ENCODE measurements around the gene NPY4R. TPM values are rescaled to one million over a fixed set of nuclear protein-coding genes. Genes with fewer than 3 reads are reported as not detected.
"Not testable (repeated sequence)": the region's sequence is repeated elsewhere in the genome, so short reads cannot be mapped to it uniquely, and the experiment has no call there.

NPY4R gene
- polyA plus RNA-seq, 1 donor from 2014 or later = not detected

- TF ChIP-seq RAD21 (conservative IDR thresholded peaks at IDR 0.05) = no peak
- no peak for TF ChIP-seq EZH2 (IDR thresholded peaks at IDR 0.05; ENCODE audit: borderline replicate concordance, insufficient read depth, low read length, poor library complexity, severe bottlenecking)
- TF ChIP-seq SMC3 (conservative IDR thresholded peaks at IDR 0.05; ENCODE audit: poor library complexity) = no peak
- no peak for TF ChIP-seq EP300 (conservative IDR thresholded peaks at IDR 0.05; ENCODE audit: poor library complexity, severe bottlenecking)
- TF ChIP-seq REST (IDR thresholded peaks at IDR 0.05; ENCODE audit: borderline replicate concordance) = no peak
- no peak for TF ChIP-seq CTCF (IDR thresholded peaks at IDR 0.05; ENCODE audit: poor library complexity, severe bottlenecking)
- TF ChIP-seq POLR2AphosphoS5 (IDR thresholded peaks at IDR 0.05) = no peak
- no peak for TF ChIP-seq MXI1 (conservative IDR thresholded peaks at IDR 0.05; ENCODE audit: poor library complexity, severe bottlenecking)
- TF ChIP-seq TAF1 (IDR thresholded peaks at IDR 0.05; ENCODE audit: low read depth) = no peak
- H3K27ac ChIP-seq (ENCODE audit: low read length) = no peak overlapping the region
- H3K36me3 ChIP-seq (ENCODE audit: insufficient read depth, low read length) = no peaks in the 10 kb centered on the region
- no peaks in the 10 kb centered on the region for H3F3A ChIP-seq (ENCODE audit: insufficient read depth, low read length, poor library complexity, severe bottlenecking)
- no peak overlapping the region for H3K9ac ChIP-seq (ENCODE audit: low read length)
- H2AFZ ChIP-seq (ENCODE audit: low read depth, low read length) = no peak overlapping the region
- H3K4me2 ChIP-seq (ENCODE audit: low read length) = no peak overlapping the region
- H3K4me3 ChIP-seq (ENCODE audit: low read length) = no peak overlapping the region
- H3K9me3 ChIP-seq (ENCODE audit: low read length) = no peaks in the 10 kb centered on the region
- H3K9me2 ChIP-seq (ENCODE audit: insufficient read depth, low read length) = no peaks in the 10 kb centered on the region
- no peaks in the 10 kb centered on the region for H3K79me2 ChIP-seq (replicated peaks; ENCODE audit: insufficient read depth, low read length)
- no peaks in the 10 kb centered on the region for H3K27me3 ChIP-seq (ENCODE audit: insufficient read depth, low read depth, low read length)
- no peaks in the 10 kb centered on the region for H4K20me1 ChIP-seq (ENCODE audit: insufficient read depth)
Observed at GRCh38 chr10:46514899-46515298, 49.1 kb upstream of the NPY4R start.

- Histone ChIP-seq H3K27me3 (ENCODE audit: insufficient read depth, low read depth, low read length) (no peaks in the 10 kb centered on the region), H3K9me2 (ENCODE audit: insufficient read depth, low read length) (no peaks in the 10 kb centered on the region), H3K9me3 (ENCODE audit: low read length) (no peaks in the 10 kb centered on the region), H3K4me3 (ENCODE audit: low read length) (no peak overlapping the region), H3K79me2 (replicated peaks; ENCODE audit: insufficient read depth, low read length) (no peaks in the 10 kb centered on the region), H2AFZ (ENCODE audit: low read depth, low read length) (no peak overlapping the region), H3K36me3 (ENCODE audit: insufficient read depth, low read length) (no peaks in the 10 kb centered on the region), H3K27ac (ENCODE audit: low read length) (no peak overlapping the region), H3K9ac (ENCODE audit: low read length) (no peak overlapping the region), H3K4me2 (ENCODE audit: low read length) (no peak overlapping the region), H3F3A (ENCODE audit: insufficient read depth, low read length, poor library complexity, severe bottlenecking) (no peaks in the 10 kb centered on the region), H4K20me1 (ENCODE audit: insufficient read depth) (no peaks in the 10 kb centered on the region)
- TF ChIP-seq CTCF (IDR thresholded peaks at IDR 0.05; ENCODE audit: poor library complexity, severe bottlenecking) = no peak
Observed at GRCh38 chr10:46514431-46514861, 48.7 kb upstream of the NPY4R start.

GRCh38 chr10:46513333-46513732 lies 47.6 kb upstream of the NPY4R start:
- H3K27ac ChIP-seq (ENCODE audit: low read length); H3K4me2 ChIP-seq (ENCODE audit: low read length); H2AFZ ChIP-seq (ENCODE audit: low read depth, low read length); H3K9me2 ChIP-seq (ENCODE audit: insufficient read depth, low read length); H3K27me3 ChIP-seq (ENCODE audit: insufficient read depth, low read depth, low read length); H3K4me3 ChIP-seq (ENCODE audit: low read length); H4K20me1 ChIP-seq (ENCODE audit: insufficient read depth); H3F3A ChIP-seq (ENCODE audit: insufficient read depth, low read length, poor library complexity, severe bottlenecking); H3K9me3 ChIP-seq (ENCODE audit: low read length); H3K36me3 ChIP-seq (ENCODE audit: insufficient read depth, low read length); H3K79me2 ChIP-seq (replicated peaks; ENCODE audit: insufficient read depth, low read length); H3K9ac ChIP-seq (ENCODE audit: low read length): not testable (repeated sequence)

- H3K9ac ChIP-seq (ENCODE audit: low read length); H3K36me3 ChIP-seq (ENCODE audit: insufficient read depth, low read length); H3K9me2 ChIP-seq (ENCODE audit: insufficient read depth, low read length); H3K4me3 ChIP-seq (ENCODE audit: low read length); H2AFZ ChIP-seq (ENCODE audit: low read depth, low read length); H3K27ac ChIP-seq (ENCODE audit: low read length); H3K79me2 ChIP-seq (replicated peaks; ENCODE audit: insufficient read depth, low read length); H3K4me2 ChIP-seq (ENCODE audit: low read length); H3K9me3 ChIP-seq (ENCODE audit: low read length); H3F3A ChIP-seq (ENCODE audit: insufficient read depth, low read length, poor library complexity, severe bottlenecking); H3K27me3 ChIP-seq (ENCODE audit: insufficient read depth, low read depth, low read length); H4K20me1 ChIP-seq (ENCODE audit: insufficient read depth): not testable (repeated sequence)
Observed at GRCh38 chr10:46512725-46513124, 47.0 kb upstream of the NPY4R start.

All from neural cell (in vitro differentiated cells).